CD4-positive, alpha-beta T cell (primary cell): ENCODE data around the gene ASXL2. TPM values are rescaled to one million over a fixed set of nuclear protein-coding genes. Genes with fewer than 3 reads are reported as not detected.

ENCODE experiments used
- ATAC-seq: fragments of 200-7000 bp; cut with Tn5 transposase; one replicate; pipeline ENCODE4 v1.10.0; 2022; ENCODE audit warnings: mild to moderate bottlenecking; ENCODE audit not compliant: poor library complexity
- CTCF ChIA-PET: fragments of 350-600 bp; sonication (Branson Sonifier 250); formaldehyde crosslinking; loops from one replicate; lab custom pipeline; 2021; ENCODE audit warnings: antibody characterized with exemption, inconsistent platforms; lab: Charles Lee
- POLR2A ChIA-PET: fragments of 350-600 bp; sonication (Branson Sonifier 250); formaldehyde crosslinking; loops from one replicate; lab custom pipeline; 2021; ENCODE audit warnings: antibody characterized with exemption, inconsistent platforms; lab: Charles Lee
- DNase-seq, 14 experiments: peaks; one replicate each; pipeline ENCODE4 v3.0.0-alpha.2; 2013 to 2020; ENCODE audit warnings: mixed read lengths in 2 of 14
- H3K27ac ChIP-seq, 2 donors: one replicate each; pipeline versions ENCODE4 v1.5.1 to v1.7.0; 2013; ENCODE audit warnings: low read length in 2 of 2, low read depth in 1 of 2, mild to moderate bottlenecking in 1 of 2
- H3K27me3 ChIP-seq, 2 experiments: 1 replicate in 1 of 2; 2 replicates in 1 of 2; pipeline versions ENCODE4 v1.6.1 to v1.7.0; 2013; ENCODE audit warnings: low read length in 2 of 2, control low read depth in 1 of 2, mild to moderate bottlenecking in 1 of 2, moderate library complexity in 1 of 2; ENCODE audit not compliant: insufficient read depth in 2 of 2, control insufficient read depth in 1 of 2
- H3K36me3 ChIP-seq: one replicate; pipeline ENCODE4 v1.6.1; 2013; ENCODE audit warnings: low read length, control low read depth; ENCODE audit not compliant: insufficient read depth
- H3K4me1 ChIP-seq: one replicate; pipeline ENCODE4 v1.6.1; 2013; ENCODE audit warnings: low read length, control low read depth; ENCODE audit not compliant: insufficient read depth
- H3K4me3 ChIP-seq: one replicate; pipeline ENCODE4 v1.5.1; 2013; ENCODE audit warnings: mild to moderate bottlenecking, low read length, moderate library complexity
- H3K9me3 ChIP-seq, 2 experiments: 1 replicate in 1 of 2; 2 replicates in 1 of 2; pipeline versions ENCODE4 v1.6.1 to v1.7.0; 2013; ENCODE audit warnings: low read length in 2 of 2, mild to moderate bottlenecking in 2 of 2, control low read depth in 1 of 2, moderate library complexity in 1 of 2; ENCODE audit not compliant: control insufficient read depth in 1 of 2, insufficient read depth in 1 of 2
- H3K27ac Mint-ChIP-seq: one replicate; pipeline ENCODE4 v1.8.0; 2020; ENCODE audit warnings: mixed read lengths
- H3K27me3 Mint-ChIP-seq: one replicate; pipeline ENCODE4 v1.8.0; 2021; ENCODE audit warnings: mixed read lengths
- H3K36me3 Mint-ChIP-seq: one replicate; pipeline ENCODE4 v1.8.0; 2021; ENCODE audit warnings: low read depth, mixed read lengths
- H3K4me1 Mint-ChIP-seq: one replicate; pipeline ENCODE4 v1.8.0; 2021; ENCODE audit warnings: low read depth, mixed read lengths
- H3K4me3 Mint-ChIP-seq: one replicate; pipeline ENCODE4 v1.8.0; 2020; ENCODE audit warnings: mild to moderate bottlenecking, mixed read lengths
- H3K9me3 Mint-ChIP-seq: one replicate; pipeline ENCODE4 v1.8.0; 2020; ENCODE audit warnings: mixed read lengths
- CTCF ChIP-seq: fragments of 200-600 bp; IDR thresholded peaks from one replicate; pipeline ENCODE4 v1.8.0; 2022; ENCODE audit warnings: antibody characterized with exemption, mild to moderate bottlenecking
- intact Hi-C, 2 experiments: fragments of 100-400 bp; cut with DNase I in 1 of 2; cut with micrococcal nuclease in 1 of 2; formaldehyde crosslinking; loops; one replicate each; pipeline versions ENCODE4 v1.15.1 to v1.9.0; 2023 to 2025; cut with DNase I, micrococcal nuclease
- polyA plus RNA-seq, 2 donors: library from polyadenylated mRNA; unstranded; fragments of 120-200 nt; gene quantifications; one replicate each; pipeline ENCODE4 v1.2.1, GENCODE V29; 2013
- total RNA-seq, 174 experiments: library from RNA in 2 of 174; stranded (reverse) in 2 of 174; gene quantifications; one replicate each; pipeline ENCODE4 v1.2.3 and lab custom pipeline; 2021 to 2026

ASXL2 gene
- total RNA-seq (10 to 100 TPM; 15.1 to 17.2 TPM), total RNA-seq (lab: John Stamatoyannopoulos, UW) (29.9 to 210 (median 73.0) reads per million in 172 experiments)
- 19.9 TPM for polyA plus RNA-seq (2013, experiment 1 of 2)
- 22.0 TPM for polyA plus RNA-seq (2013, experiment 2 of 2)

- ChIA-PET POLR2A (interaction anchor here (0.6 to 2.0 kb wide), 23 partner anchors 11 to 1802 kb away, joined by 3 to 37 read pairs (median 5); partner anchors contain the start of genes DTNB, HADHA, KIF3C and RAB10), CTCF (interaction anchor here (0.8 to 2.3 kb wide), 6 partner anchors 9 to 306 kb away, joined by 3 to 12 read pairs (median 3); no protein-coding TSS in a partner anchor)
- H3K9me3 Mint-ChIP-seq, result no peaks in the 10 kb centered on the region
- Histone ChIP-seq H3K27ac (peak within 1 kb of the TSS; percentile 98 to 99), H3K4me1 (peaks cover 15% of the 10 kb centered on the region), H3K36me3 (peaks cover 12% of the 10 kb centered on the region), H3K4me3 (peak within 1 kb of the TSS; percentile 99), H3K27me3 (no peaks in the 10 kb centered on the region), H3K9me3 (no peaks in the 10 kb centered on the region)
- peak; percentile 86 for ATAC-seq
- H3K4me1 Mint-ChIP-seq, result peaks cover 44% of the 10 kb centered on the region
- intact Hi-C loops, result loop anchor here (1.0 to 10.0 kb wide), 11 partner anchors 26 to 1384 kb away; partner anchors contain the start of genes ADGRF3 (in 2 of the 2), SELENOI (in 2 of the 2), ATRAID (in 1 of the 2) and CAD (in 1 of the 2)
- peaks cover 27% of the 10 kb centered on the region for H3K36me3 Mint-ChIP-seq
- peak within 1 kb of the TSS; percentile 93 for H3K4me3 Mint-ChIP-seq
- no peaks in the 10 kb centered on the region for H3K27me3 Mint-ChIP-seq
- H3K27ac Mint-ChIP-seq, result peak within 1 kb of the TSS; percentile 93
- DNase-seq, result peak; percentile 93 to 100 (median 97)
- no peak for TF ChIP-seq CTCF
These were observed at the start of gene ASXL2 for GRCh38 chr2:25878361-25879132. Gene ASXL2, minus strand, starts transcription at chr2:25878487. Its CDS starts 265 bp downstream, at chr2:25878222.

DNA sequence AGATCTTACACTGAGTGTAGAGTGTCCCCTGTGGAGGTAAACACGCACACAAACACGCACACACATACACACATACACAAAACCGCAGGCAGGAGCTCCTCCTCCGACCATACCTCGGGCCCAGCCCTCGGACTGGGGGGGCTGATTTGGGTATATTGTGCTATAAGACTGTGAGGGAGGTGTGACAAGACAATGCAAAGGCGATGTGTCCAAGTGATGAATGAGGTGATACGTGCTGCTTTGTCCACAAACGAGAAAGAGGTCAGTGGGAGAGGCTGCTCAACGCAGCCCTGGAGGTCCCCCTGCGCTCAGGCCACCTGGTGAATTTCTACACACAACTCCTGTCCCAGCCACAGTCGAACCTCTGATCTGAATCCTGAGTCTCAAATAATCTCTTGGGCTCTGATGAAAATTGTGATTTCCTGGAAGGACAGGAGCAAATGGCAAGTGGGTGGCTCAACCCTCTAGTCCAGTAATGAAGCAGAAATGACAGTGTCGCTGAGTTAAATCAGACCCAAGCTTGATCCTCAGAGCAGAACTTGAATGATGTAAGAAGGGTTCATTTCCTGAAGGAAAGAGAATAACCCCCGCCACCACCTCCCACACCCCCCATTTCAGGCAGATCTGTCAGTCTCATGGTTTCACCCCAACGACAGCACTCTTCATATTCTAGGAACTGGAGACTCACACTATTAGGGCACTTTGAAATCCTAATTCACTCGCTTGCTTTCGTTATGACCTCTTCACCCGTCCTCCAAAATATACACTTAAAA is 48.9 kb upstream of the ASXL2 start:
- H3K9me3 Mint-ChIP-seq, result no peaks in the 10 kb centered on the region
- no peaks in the 10 kb centered on the region for H3K4me1 Mint-ChIP-seq
- H3K4me3 Mint-ChIP-seq, result no peak overlapping the region
- no peaks in the 10 kb centered on the region for H3K9me3 ChIP-seq
- CTCF ChIA-PET, result no interaction called here
- no peaks in the 10 kb centered on the region for H3K27me3 ChIP-seq
- H3K4me1 ChIP-seq, result no peaks in the 10 kb centered on the region
- TF ChIP-seq CTCF, result no peak
- H3K4me3 ChIP-seq, result no peak overlapping the region
- POLR2A ChIA-PET, result no interaction called here
- ATAC-seq (no peak), DNase-seq (no peak)
- intact Hi-C loops, result no loop called here
- H3K36me3 ChIP-seq, result no peaks in the 10 kb centered on the region
- H3K27me3 Mint-ChIP-seq, result no peaks in the 10 kb centered on the region
- no peak overlapping the region for H3K27ac ChIP-seq
- no peak overlapping the region for H3K27ac Mint-ChIP-seq
- no peaks in the 10 kb centered on the region for H3K36me3 Mint-ChIP-seq

DNA sequence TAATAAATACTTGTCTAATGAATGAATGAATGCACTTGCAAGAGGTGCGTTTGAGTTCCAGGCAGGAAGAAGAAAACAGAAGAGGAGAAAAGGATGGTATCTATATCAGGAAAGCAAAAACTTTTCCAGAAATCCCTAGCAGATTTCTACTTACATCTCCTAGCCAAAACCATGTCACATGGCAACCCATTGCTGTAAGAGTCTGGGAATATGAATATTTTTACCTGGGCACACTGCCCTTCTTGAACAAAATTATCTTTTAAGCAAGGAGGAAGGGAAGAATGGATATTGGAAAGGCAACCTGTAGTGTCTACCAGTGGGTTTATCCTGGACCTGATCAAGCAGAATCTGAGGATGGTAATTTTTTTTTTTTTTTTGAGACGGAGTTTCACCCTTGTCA is 44.2 kb upstream of the ASXL2 start:
- Mint-ChIP-seq H3K4me1 (no peaks in the 10 kb centered on the region), H3K4me3 (no peak overlapping the region), H3K27me3 (no peaks in the 10 kb centered on the region), H3K9me3 (no peaks in the 10 kb centered on the region), H3K27ac (no peak overlapping the region), H3K36me3 (no peaks in the 10 kb centered on the region)
- intact Hi-C loops, result no loop called here
- ChIA-PET CTCF (no interaction called here), POLR2A (no interaction called here)
- Histone ChIP-seq H3K9me3 (no peaks in the 10 kb centered on the region), H3K27me3 (no peaks in the 10 kb centered on the region), H3K36me3 (no peaks in the 10 kb centered on the region), H3K4me1 (no peaks in the 10 kb centered on the region), H3K27ac (no peak overlapping the region), H3K4me3 (no peak overlapping the region)
- no peak for ATAC-seq
- DNase-seq, result no peak
- no peak for TF ChIP-seq CTCF
